GM13976 (cell line): ENCODE data around the gene CCDC136.

Experiments used
- DNase-seq: peaks from one replicate; pipeline ENCODE4 v3.0.0; 2012; ENCODE audit warnings: low spot score
- CTCF ChIP-seq: IDR thresholded peaks from 2 replicates; pipeline ENCODE4 v1.5.1; 2012; ENCODE audit warnings: borderline replicate concordance, mild to moderate bottlenecking; ENCODE audit not compliant: insufficient read depth; ENCODE audit errors: extremely low read depth, missing control alignments, control extremely low read depth
- in situ Hi-C: fragments of 300-500 bp; cut with MboI; formaldehyde crosslinking; loops from one replicate; pipeline ENCODE4 v1.12.0; 2022; ENCODE audit warnings: low sequenced_read_pairs, mixed read lengths, inconsistent platforms; ENCODE audit not compliant: unreplicated experiment

CCDC136 gene

DNA sequence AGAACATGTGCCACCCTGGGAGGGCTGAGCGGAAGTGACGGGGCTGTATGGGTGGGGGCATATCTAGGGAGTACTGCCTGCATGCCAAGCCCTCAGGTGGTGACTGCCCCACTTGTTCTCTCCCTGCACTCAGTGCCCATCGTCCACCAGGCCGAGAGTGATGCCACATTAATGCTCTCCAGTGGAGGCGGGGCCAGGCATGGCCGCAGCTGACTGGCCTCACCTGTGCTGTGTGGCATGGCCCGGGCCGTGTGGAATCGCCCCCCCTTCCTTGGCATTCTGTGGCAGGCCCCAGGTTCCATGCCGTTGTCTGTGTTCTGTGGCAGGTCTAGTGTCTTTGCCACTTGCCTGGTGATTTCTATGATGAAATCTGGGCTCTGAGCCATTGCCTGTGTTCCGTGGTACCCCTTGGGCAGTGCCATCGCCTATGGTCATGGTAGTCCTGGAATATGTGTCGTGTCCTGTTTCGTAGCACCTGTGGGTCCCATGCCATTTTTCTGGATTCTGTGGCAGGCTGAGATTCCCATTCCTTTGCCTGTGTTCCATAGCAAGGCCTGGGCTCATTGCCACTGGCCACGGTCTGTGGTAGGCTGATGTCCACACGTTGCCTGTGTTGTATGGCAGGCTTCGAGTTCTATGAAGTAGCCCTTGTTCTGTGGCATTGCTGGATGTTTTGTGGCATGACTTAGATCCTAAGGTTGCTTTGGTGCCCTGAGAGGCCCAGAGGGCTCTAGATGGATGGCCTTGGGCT is 47.4 kb downstream of the CCDC136 start:
- no peak for DNase-seq
- in situ Hi-C loops = no loop called here
- TF ChIP-seq CTCF = no peak

- in situ Hi-C loops = no loop called here
- TF ChIP-seq CTCF = no peak
- no peak for DNase-seq
Measured at GRCh38 chr7:128839751-128840177, 48.0 kb downstream of the CCDC136 start.

DNA sequence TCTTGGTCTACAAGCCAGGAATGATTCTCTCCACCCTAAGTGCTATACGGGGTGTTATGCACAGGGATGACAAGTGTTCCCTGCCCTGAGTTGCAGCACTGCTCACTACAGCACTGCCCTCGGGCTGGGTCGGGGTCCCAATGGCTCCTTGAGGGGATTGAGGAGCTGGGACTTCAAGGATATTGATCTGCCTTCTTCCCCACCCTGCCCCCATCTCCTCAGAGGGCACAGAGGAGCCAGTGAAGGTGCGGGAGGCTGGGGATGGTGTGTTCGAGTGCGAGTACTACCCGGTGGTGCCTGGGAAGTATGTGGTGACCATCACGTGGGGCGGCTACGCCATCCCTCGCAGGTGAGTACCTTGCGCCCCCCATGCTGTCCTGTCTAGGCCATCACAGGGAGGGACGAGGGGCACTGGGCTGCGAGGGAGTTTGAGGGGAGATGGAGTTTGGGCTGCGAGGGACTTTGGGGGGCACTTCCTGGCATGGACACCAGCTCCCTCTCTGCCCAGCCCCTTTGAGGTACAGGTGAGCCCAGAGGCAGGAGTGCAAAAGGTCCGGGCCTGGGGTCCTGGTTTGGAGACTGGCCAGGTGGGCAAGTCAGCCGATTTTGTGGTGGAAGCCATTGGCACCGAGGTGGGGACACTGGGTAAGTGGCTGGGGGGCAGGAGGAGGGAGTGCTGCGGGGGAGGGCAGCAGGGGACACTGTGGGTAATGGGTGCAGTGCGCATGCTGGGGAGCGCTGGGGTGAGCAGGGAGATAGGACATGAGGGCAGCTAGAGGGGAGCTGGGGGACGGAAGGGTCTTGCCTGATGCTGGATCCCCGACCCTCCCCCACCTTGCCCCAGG is 48.8 kb downstream of the CCDC136 start:
- no peak for DNase-seq
- in situ Hi-C loops = no loop called here
- no peak for TF ChIP-seq CTCF

DNA sequence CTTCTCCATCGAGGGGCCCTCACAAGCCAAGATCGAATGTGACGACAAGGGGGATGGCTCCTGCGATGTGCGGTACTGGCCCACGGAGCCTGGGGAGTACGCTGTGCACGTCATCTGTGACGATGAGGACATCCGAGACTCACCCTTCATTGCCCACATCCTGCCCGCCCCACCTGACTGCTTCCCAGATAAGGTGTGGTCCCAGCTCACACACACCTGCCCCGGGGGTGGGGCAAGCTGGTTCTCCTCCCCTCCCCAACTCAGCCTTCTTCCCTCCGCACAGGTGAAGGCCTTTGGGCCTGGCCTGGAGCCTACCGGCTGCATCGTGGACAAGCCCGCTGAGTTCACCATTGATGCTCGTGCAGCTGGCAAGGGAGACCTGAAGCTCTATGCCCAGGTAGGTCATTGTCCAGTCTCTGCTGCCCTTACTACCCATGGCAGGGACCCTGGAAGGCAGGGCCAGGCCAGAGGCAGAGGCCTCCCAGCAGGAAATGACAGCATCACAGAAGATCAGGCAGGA is 49.5 kb downstream of the CCDC136 start:
- in situ Hi-C loops = no loop called here
- DNase-seq = no peak
- TF ChIP-seq CTCF = no peak

DNA sequence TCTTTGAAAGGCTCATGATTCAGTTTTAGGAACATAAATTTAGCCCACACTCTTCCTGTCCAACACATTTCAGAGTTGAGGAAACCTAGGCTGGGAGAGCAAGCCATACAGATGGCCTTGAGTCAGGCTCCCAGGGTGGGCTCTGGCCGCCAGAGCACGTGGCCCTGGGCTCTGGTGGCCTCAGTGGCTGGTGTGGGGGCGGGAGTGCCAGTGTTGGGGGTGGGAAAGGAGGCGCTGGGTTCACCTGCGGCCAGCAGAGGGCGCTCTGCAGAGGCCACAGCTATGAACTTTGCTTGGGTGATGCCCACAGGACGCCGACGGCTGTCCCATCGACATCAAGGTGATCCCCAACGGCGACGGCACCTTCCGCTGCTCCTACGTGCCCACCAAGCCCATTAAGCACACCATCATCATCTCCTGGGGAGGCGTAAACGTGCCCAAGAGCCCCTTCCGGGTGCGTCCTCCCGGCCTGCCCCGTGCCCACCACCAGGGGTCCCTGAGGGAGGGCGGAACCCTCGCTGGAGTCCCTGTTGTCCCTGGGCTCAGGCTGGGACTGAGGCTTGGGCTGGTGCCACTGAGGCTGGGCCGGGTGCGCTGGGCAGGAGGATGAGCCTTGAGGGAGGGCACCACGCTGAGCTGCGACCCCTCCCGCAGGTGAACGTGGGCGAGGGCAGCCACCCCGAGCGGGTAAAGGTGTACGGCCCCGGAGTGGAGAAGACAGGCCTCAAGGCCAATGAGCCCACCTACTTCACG is 50.3 kb downstream of the CCDC136 start:
- in situ Hi-C loops = no loop called here
- peak; percentile 91 for DNase-seq
- peak; percentile 58 for TF ChIP-seq CTCF
